Spinal cord (tissue), 10 donors: ENCODE data around the gene TMED1. TPM values are rescaled to one million over a fixed set of nuclear protein-coding genes. Genes with fewer than 3 reads are reported as not detected.
"Not testable (repeated sequence)": the region's sequence is repeated elsewhere in the genome, so short reads cannot be mapped to it uniquely, and the experiment has no call there.

Source experiments
- DNase-seq, 6 donors: peaks; one replicate each; pipeline versions ENCODE4 v3.0.0 to v3.0.0-alpha.2; 2013 to 2015; ENCODE audit warnings: low spot score in 6 of 6, low read depth in 4 of 6
- H3K27ac ChIP-seq: one replicate; pipeline ENCODE4 v1.5.1; 2013; ENCODE audit warnings: low read depth, low read length, control low read depth
- H3K27me3 ChIP-seq: one replicate; pipeline ENCODE4 v1.6.1; 2013; ENCODE audit warnings: low read length; ENCODE audit not compliant: control insufficient read depth, insufficient read depth
- H3K36me3 ChIP-seq: one replicate; pipeline ENCODE4 v1.6.1; 2013; ENCODE audit warnings: low read length; ENCODE audit not compliant: control insufficient read depth, insufficient read depth
- H3K4me1 ChIP-seq: one replicate; pipeline ENCODE4 v1.6.1; 2013; ENCODE audit warnings: low read length; ENCODE audit not compliant: control insufficient read depth, insufficient read depth
- H3K4me3 ChIP-seq: one replicate; pipeline ENCODE4 v1.5.1; 2013; ENCODE audit warnings: low read depth, low read length, control low read depth
- H3K9me3 ChIP-seq: one replicate; pipeline ENCODE4 v1.6.1; 2013; ENCODE audit warnings: low read length; ENCODE audit not compliant: control insufficient read depth, insufficient read depth
- WGBS: methylation state at CpG from one replicate; pipeline ENCODE4 v1.1.5; 2013; ENCODE audit warnings: missing lambda C conversion rate; ENCODE audit not compliant: insufficient coverage; 5-methylcytosine and 5-hydroxymethylcytosine counted together
- polyA plus RNA-seq, 2 donors: library from polyadenylated mRNA; unstranded; fragments of 120-200 nt; gene quantifications; one replicate each; pipeline ENCODE4 v1.2.1, GENCODE V29; 2013; ENCODE audit not compliant: insufficient read length in 2 of 2
- total RNA-seq, 2 donors: library from RNA; depleted of rRNA in 1 of 2; stranded (reverse); fragments of 120-200 nt in 1 of 2; fragments of >200 nt in 1 of 2; gene quantifications; one replicate each; pipeline versions ENCODE4 v1.2.3 to v1.2.4, GENCODE V29; 2013 to 2014
- donor health status: healthy.

Gene TMED1
- total and polyA plus RNA-seq, 4 donors: 19.4 to 52.9 (median 36.3) TPM

DNA sequence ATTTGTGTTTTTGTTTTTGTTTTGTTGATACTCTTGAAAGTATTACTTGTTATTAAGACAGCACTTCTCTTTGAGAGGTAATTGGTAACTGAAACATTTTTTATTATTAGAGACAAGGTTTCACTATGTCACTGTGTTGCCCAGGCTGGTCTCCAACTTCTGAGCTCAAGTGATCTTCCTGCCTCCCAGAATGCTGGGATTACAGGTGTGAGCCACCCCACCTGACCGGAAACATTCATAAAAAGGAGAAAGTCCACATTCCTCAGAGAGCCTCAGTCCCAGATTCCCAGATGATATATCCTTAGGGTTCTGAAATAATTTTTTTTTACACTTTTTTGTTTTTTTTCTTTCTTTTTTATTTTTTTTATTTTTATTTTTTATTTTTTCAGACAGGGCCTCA lies 38.0 kb upstream of the TMED1 start:
- peaks cover 13% of the 10 kb centered on the region for H3K36me3 ChIP-seq
- no CpG with 5 or more reads among the region's 1 CpG for WGBS
- H3K4me1 ChIP-seq: peaks cover 41% of the 10 kb centered on the region
- no peak overlapping the region for H3K4me3 ChIP-seq
- no peak for DNase-seq
- H3K9me3 ChIP-seq: no peaks in the 10 kb centered on the region
- no peak overlapping the region for H3K27ac ChIP-seq
- no peaks in the 10 kb centered on the region for H3K27me3 ChIP-seq

DNA sequence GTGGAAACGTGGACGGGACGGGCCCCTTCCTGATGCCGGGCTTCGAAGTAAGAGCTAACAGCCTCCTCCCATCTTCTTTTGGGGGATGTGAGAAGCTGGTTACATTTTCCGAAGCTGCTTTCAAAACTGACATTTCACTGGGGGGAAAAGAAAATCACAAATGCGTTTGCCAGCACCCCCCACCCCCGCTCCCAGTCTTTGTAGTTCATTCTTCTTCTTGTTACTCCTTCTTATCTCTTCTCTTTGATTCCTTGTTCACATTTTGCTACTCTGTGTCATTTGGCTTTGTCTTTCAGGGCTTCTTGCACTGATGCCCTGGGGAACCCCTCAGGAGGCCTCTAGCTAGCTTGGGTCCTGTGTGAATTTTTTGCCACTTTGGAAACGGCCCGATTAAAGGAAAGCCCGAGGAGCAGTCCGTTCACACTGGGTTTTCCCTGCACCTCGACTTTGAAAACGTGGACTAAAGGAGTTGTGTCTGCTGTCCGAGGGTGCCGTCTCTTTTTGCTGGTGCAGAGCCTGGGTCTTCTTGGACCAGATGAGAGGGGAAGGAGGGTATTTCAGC lies 36.6 kb upstream of the TMED1 start:
- Histone ChIP-seq H3K27me3 (no peaks in the 10 kb centered on the region), H3K27ac (peak overlapping the region; percentile 75), H3K4me3 (peak overlapping the region; percentile 68), H3K4me1 (peaks cover 39% of the 10 kb centered on the region), H3K36me3 (peaks cover 13% of the 10 kb centered on the region), H3K9me3 (no peaks in the 10 kb centered on the region)
- 5% methylated on average over 8 of the region's 16 CpGs for WGBS
- DNase-seq: no peak

DNA sequence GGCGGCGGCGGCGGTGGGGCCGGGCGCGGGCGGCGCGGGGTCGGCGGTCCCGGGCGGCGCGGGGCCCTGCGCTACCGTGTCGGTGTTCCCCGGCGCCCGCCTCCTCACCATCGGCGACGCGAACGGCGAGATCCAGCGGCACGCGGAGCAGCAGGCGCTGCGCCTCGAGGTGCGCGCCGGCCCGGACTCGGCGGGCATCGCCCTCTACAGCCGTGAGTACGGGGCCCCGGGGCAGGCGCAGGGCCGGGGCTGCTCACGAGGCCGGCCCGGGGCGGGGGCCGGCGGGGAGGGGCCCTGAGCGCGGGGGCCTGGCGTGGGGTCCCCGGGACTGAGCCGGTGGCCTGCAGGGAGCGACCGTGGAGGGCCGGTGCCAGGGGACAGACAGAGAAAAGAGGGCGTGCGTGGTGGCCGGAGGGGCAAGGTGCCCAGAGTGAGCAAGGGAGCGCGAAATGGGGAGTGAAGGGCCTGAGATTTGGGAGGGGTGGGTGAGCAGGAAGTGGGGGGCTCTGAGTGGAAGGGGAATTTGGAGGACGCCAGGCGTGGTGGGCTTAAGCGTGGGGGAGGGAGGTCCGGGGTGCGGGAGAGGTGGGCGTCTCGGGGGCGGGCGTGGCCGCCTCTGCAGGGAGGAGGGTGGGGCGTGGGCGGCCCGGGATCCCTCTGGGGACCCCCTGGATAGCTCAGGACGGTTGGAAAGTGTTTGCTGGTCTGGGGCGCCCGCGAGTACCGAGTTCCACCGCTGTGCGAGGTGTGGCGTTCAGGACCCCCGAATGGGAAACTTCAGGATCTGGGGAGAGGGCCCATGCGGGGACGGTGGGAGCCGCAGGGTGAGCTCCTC lies 35.9 kb upstream of the TMED1 start:
- DNase-seq: peak in 2 of 6 donors; percentile 52 to 61
- under 1% methylated on average over 89 of the region's 90 CpGs for WGBS
- peak overlapping the region; percentile 75 for H3K27ac ChIP-seq

DNA sequence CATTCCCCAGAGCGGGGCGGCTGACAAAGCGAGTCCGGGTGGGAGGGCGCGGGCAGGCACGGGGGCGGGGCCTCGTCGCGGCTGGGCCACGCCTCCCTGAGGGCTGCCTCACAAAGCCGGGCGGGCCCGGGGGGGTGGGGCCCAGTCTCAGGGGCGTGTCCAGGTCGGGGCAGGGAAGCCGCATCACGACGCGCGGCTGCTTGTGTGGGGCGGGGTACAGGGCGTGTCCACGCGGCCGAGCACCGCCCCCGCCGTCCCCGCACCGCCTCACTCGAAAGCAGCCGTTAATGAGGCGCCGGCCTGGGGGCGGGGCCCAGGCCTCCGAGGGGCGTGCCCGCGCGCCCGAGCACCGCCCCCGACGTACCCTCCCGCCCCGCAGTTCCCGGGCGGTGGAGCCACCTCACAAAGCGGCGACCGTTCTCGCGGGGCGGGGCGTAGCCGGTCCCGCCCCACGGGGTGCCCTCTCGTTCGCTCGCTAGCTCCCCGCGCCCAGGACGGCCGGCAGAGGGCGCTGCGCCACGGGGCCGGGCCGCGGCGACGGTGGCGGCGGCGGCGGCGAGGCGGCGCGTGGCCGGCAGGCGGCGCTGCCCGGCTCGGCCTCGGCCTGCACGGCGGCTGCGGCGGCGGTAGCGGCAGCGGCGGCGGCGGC lies 35.1 kb upstream of the TMED1 start, which contains the start of gene CARM1:
Gene CARM1 (plus strand): TSS at position 599 of the 649 bp plus-strand sequence. CDS start 150 bp downstream, outside the sequence.
- Histone ChIP-seq H3K4me3 (peak within 1 kb of the TSS; percentile 68), H3K4me1 (peaks cover 26% of the 10 kb centered on the region), H3K36me3 (peaks cover 8% of the 10 kb centered on the region), H3K27me3 (no peaks in the 10 kb centered on the region), H3K9me3 (no peaks in the 10 kb centered on the region), H3K27ac (peak within 1 kb of the TSS; percentile 89)
- DNase-seq: peak; percentile 89 to 99 (median 96)
- under 1% methylated on average over 97 of the region's 99 CpGs for WGBS

More for the DNA sequence above, 35.9 kb upstream of the TMED1 start:
- Histone ChIP-seq H3K27me3 (no peaks in the 10 kb centered on the region), H3K36me3 (peaks cover 13% of the 10 kb centered on the region), H3K4me3 (peak overlapping the region; percentile 68), H3K9me3 (no peaks in the 10 kb centered on the region), H3K4me1 (peaks cover 34% of the 10 kb centered on the region)

DNA sequence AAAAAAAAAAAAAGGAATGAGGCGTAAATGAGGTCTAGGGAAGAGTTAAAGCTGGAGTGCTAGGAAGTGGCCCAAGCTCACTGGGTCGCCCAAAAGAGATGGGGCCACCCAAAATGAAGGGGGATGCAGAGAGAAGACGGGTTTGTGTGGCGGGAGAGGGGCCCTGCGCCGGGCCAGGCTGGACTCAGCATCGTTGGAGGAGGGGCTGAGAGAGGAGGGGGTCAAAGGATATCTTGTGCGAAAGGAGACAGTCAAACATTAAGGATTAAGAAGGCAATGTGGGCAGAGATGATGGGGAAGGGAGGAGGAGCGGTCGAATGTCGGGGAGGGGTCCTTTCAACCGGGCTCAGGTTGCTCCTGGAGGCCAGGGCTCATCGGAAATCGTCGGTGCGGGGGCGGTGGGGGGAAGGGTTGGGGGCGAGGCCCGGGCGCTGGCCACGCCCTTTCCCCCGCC lies 34.5 kb upstream of the TMED1 start:
- no peak for DNase-seq
- WGBS: 2% methylated on average over 22 of the region's 22 CpGs
- Histone ChIP-seq H3K4me1 (peaks cover 23% of the 10 kb centered on the region), H3K9me3 (no peaks in the 10 kb centered on the region), H3K27ac (peak overlapping the region; percentile 89), H3K4me3 (peak overlapping the region; percentile 64), H3K27me3 (no peaks in the 10 kb centered on the region), H3K36me3 (peaks cover 8% of the 10 kb centered on the region)

DNA sequence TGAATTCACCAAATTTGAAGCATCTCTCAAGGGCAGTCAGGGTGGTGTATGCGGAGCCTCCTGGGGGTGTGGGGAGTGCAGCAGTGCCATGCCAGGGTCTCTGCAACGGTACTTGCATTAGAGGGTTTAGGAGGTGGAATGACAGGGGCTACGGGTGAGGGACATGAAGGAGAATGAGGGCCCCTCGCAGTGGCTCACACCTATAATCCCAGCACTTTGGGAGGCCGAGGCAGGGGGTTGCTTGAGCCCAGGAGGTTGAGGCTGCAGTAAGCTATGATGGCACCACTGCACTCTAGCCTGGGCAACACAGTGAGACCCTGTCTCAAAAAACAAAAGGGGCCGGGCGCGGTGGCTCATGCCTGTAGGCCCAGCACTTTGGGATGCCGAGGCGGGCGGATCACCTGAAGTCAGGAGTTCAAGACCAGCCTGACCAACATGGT lies 33.9 kb upstream of the TMED1 start:
- H3K4me1 ChIP-seq: peaks cover 23% of the 10 kb centered on the region
- H3K9me3 ChIP-seq, H3K27ac ChIP-seq, H3K36me3 ChIP-seq, H3K27me3 ChIP-seq, H3K4me3 ChIP-seq, DNase-seq: not testable (repeated sequence)
- 95% methylated on average over 8 of the region's 11 CpGs for WGBS

DNA sequence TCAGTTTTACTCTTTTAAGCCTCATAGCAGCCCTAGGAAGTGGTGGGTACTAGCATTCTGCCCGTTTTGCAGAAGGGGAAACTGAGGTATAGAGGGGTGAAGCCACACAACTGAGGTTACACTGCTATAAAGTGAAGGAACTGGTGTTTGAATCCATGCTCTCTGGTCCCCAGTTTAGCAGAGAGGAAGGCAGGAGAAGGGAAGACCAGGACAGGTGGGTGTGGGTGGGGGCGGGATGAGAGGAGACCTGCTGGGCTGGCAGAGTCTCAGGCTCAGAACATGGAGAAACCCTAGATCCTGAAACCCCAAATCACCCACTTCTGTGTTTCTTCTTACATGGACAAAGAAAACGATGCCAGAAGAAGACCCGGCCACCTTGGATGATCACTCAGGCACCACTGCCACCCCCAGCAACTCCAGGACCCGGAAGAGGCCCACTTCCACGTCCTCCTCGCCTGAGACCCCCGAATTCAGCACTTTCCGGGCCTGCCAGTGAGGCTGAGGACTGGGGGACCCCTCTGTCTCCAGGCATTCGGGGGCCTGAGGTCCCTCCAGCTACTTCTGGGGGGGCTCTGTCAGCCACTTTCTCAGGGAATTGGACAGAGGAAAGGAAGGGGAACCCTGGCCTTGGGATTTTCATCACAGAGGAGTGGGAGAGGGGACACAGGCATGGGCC lies 33.0 kb upstream of the TMED1 start:
- Histone ChIP-seq H3K36me3 (no peaks in the 10 kb centered on the region), H3K9me3 (no peaks in the 10 kb centered on the region), H3K27me3 (no peaks in the 10 kb centered on the region), H3K4me1 (peaks cover 30% of the 10 kb centered on the region), H3K27ac (no peak overlapping the region), H3K4me3 (no peak overlapping the region)
- 87% methylated on average over 3 of the region's 10 CpGs for WGBS
- no peak for DNase-seq

DNA sequence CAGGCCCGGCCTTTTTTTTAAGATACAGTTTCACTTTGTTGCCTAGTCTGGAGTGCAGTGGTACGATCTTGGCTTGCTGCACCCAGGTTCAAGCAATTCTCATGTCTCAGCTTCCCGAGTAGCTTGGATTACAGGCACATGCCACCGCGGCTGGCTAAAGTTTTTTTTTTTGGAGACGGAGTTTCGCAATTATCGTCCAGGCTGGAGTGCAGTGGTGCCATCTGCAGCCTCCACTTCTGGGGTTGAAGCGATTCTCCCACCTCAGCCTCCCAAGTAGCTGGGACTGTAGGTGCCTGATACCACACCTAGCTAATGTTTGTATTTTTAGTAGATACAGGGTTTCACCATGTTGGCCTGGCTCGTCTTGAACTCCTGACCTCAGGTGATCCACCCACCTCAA lies 30.5 kb upstream of the TMED1 start:
- 90% methylated on average over 5 of the region's 10 CpGs for WGBS
- Histone ChIP-seq H3K27me3 (no peaks in the 10 kb centered on the region), H3K9me3 (no peaks in the 10 kb centered on the region), H3K36me3 (no peaks in the 10 kb centered on the region), H3K4me1 (peaks cover 15% of the 10 kb centered on the region), H3K4me3 (no peak overlapping the region), H3K27ac (no peak overlapping the region)
- no peak for DNase-seq

DNA sequence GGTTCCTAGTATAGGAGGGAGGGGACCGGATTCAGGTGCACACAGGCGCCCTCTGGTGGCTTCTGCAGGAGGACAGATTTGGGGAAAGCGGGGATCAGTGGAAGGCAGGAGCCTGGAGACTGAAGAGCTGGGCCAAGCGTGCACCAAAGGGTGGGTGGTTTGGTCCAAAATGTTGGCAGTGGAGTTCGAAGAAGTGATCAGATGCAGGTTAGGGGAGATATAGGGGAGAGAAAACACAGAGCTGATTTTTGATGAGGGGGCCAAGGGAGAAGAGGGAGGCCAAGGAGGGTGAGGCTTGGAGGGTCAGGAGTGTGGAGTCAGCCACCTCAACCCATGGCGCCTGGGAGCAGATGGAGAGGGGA lies 28.5 kb upstream of the TMED1 start:
- Histone ChIP-seq H3K36me3 (no peaks in the 10 kb centered on the region), H3K27ac (no peak overlapping the region), H3K27me3 (no peaks in the 10 kb centered on the region), H3K4me1 (peaks cover 7% of the 10 kb centered on the region), H3K9me3 (no peaks in the 10 kb centered on the region), H3K4me3 (no peak overlapping the region)
- 21% methylated on average over 6 of the region's 6 CpGs for WGBS
- DNase-seq: peak in 5 of 6 donors; percentile 57 to 92 (median 67)
